Adipose tissue (tissue), 3 donors: ENCODE results near the gene DCLK2. TPM values are rescaled to one million over a fixed set of nuclear protein-coding genes. Genes with fewer than 3 reads are reported as not detected.

Experiments
- H3K27ac ChIP-seq: one replicate; pipeline ENCODE4 v1.5.1; 2013; ENCODE audit warnings: low read depth, low read length
- WGBS, 3 donors: extraction: QIAGEN DNeasy Blood & Tissue Kit; methylation state at CpG; one replicate each; pipeline ENCODE4 v1.1.7; 2013; 5-methylcytosine and 5-hydroxymethylcytosine counted together
- polyA plus RNA-seq, 3 donors: library from polyadenylated mRNA; stranded (reverse); fragments of 200-250 nt; gene quantifications; one replicate each; pipeline ENCODE4 v1.2.3, GENCODE V29; 2013
- donor health status: healthy with polysubstance abuse.
- donor health status: Bipolar disorder and iron deficiency.
- donor health status: healthy.

Gene DCLK2
- polyA plus RNA-seq, 3 donors, result 0.93 to 3.7 (median 2.3) TPM

DNA sequence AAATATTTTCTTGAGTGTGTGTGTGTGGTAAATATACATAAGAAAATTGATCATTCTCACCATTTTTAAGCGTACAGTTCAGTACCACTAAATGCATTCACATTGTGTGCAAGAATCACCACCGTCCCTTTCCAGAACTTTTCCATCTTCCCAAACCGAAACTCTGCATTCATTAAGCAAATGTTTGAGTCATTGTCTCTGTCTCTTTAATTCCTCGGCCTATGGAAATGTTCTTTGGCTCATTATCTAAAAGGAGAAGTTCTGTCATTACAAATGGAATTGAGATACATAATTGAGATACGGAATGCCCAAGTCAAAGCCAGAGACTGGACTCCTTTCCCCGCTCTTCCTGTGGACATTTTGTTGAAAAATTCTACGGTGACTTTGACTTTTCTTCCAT is 168.9 kb downstream of the DCLK2 start:
- 92 to 96% (median 94%) methylated on average over 7 of the region's 7 CpGs for WGBS, 3 donors
- no peak overlapping the region for H3K27ac ChIP-seq

DNA sequence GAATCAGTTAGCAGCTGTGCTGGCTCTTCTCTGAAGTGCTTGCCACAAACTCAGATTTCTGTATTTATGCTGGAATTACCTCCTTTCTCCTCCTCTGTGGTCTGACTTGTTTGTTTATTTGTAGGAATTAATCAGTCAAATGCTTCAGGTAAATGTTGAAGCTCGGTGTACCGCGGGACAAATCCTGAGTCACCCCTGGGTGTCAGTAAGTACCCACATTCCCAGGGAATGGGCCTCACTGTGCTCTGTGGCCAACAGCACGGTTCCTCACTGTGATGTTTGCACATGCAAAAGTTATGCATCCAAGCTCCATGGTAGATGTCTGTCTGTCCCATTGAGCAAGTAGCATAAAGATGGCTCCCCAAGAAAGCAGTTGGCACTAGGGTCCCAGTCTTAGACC is 169.9 kb downstream of the DCLK2 start:
- 76 to 92% (median 86%) methylated on average over 4 of the region's 4 CpGs for WGBS, 3 donors
- no peak overlapping the region for H3K27ac ChIP-seq

DNA sequence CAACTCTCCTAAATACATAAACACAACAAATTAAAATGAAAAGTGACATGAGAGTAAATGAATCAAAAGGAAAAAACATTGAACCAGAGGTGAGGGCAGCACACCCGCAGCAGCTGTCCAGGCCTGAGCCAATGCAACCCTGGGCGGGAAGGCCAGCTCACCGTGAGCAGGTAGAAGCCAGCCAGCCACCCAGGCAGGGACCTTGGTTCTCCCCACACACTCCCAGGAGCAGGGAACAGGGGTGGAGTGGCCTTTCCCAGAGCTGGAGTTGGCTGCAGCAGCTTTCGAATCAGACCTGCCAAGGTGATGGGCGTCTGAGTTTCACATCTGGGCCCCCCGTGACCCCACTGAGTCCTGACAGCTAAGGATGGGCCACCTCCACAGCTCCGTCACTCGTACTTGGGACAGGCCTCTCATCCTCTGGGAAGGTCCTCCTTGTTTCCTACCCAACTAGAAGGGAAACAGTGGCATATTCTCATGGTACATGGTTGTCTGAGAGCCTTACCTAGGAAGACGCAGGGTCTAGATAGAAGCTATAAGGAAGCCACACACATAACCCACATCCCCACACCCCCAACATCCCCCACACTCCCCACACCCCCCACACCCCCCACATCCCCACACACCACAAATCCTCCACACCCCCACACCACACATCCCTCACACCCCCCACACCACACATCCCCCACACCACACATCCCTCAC is 172.2 kb downstream of the DCLK2 start:
- H3K27ac ChIP-seq, result no peak overlapping the region
- 88 to 94% (median 93%) methylated on average over 9 of the region's 9 CpGs for WGBS, 3 donors

DNA sequence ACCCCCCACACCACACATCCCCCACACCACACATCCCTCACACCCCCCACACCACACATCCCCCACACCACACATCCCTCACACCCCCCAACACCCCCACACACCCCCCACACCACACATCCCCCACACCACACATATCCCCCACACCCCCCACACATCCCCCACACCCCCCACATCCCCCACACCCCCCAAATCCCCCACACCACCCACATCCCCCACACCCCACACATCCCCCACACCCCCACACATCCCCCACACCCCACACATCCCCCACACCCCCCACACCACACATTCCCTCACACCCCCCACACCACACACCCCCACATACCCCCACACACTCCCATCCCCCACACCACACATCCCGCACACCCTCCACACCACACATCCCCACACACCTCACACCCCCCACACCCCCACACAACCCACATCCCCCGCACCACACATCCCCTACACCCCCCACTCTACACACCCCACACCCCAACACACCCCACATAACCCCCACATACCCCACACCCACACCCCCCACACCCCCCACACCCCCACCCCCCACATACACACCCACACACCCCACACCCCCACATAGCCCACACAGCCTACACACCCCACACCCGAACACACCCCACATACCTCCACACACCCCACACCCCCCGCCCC is 172.9 kb downstream of the DCLK2 start:
- 70 to 96% (median 86%) methylated on average over 3 to 4 of the region's 4 CpGs for WGBS, 3 donors

DNA sequence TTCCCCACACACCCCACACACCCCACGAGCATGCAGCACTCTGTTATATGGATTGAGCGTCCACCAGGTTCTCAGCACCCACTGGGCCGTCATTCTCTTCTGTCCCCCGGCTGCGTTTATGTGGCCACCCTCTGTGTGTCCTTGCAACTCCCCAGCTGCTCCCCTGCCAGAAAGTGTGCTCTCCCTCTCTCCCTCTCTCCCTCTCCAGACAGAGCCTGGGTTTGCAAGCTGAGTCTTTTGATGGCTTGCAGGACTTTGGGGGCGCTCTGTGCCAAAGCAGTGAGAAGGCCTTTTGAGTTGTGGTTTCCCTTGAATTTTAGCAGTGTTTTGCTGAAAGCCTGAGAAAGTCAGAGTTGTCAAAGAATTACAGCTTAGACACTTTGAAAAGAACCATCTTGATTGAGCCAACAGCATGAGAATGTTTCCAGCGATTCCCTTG is 173.5 kb downstream of the DCLK2 start:
- no peak overlapping the region for H3K27ac ChIP-seq
- WGBS, 3 donors, result 68 to 85% (median 84%) methylated on average over 7 of the region's 7 CpGs

More for the DNA sequence above, 172.9 kb downstream of the DCLK2 start:
- no peak overlapping the region for H3K27ac ChIP-seq

DNA sequence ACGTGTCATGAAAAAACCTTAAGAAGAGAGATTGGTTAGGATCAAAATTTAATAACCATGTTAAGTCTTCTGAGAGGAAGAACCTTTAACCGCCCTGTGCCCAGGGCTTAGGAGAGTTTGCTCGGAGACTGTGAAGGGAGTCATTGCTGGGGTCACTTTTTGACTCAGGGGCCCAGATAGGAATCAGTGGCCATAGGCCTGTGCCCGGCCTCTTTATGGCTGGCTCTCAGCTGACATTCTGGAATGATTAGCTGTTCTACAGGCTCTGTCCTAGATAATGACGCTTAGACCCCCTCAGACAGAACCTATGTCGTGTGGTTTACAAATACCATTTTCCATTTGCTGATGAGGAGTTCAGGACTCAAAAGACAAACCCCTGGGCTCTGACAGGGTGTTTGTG is 174.1 kb downstream of the DCLK2 start:
- 89 to 90% (median 90%) methylated on average over 6 of the region's 6 CpGs for WGBS, 3 donors
- H3K27ac ChIP-seq, result no peak overlapping the region

DNA sequence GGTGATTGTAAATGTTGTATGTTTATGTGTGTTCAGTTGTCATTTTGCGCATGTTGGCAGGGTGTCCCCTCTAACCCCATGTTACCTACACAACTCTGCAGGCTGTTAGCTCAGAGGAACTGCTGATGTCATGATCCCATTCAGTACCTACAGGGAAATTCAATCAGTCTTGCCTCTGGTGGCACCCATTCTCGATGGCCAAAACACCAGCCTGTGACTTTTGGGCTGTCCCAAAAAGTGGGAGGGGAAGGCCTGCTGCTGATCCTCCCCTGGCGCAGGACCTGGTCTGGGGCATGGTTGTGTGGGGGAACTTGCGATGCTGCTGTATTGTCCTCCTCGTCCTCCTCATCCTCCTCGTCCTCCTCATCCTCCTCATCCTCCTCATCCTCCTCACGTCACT is 174.5 kb downstream of the DCLK2 start:
- WGBS, 3 donors, result 87 to 96% (median 95%) methylated on average over 7 of the region's 7 CpGs
- H3K27ac ChIP-seq, result no peak overlapping the region

DNA sequence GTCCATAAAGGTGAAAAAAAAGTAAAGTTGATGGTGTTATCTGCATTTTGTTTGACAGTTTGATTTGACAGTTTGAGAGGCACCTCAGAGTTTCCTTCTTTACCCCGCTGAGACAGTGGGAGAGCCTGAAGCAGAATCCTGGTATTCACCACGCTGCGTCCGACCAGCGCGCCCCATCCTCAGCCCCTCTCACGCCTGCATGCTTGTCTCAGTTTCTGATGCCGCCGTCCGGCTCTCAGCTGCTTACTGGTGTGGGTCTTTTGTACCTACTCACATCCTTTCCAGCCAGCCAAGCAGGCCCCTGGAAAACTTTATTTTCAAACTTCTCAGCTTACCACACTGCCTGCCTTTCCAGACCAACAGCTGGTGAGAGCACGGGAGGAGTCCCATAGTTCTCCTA is 175.2 kb downstream of the DCLK2 start:
- H3K27ac ChIP-seq, result no peak overlapping the region
- 96 to 97% (median 96%) methylated on average over 11 of the region's 11 CpGs for WGBS, 3 donors

DNA sequence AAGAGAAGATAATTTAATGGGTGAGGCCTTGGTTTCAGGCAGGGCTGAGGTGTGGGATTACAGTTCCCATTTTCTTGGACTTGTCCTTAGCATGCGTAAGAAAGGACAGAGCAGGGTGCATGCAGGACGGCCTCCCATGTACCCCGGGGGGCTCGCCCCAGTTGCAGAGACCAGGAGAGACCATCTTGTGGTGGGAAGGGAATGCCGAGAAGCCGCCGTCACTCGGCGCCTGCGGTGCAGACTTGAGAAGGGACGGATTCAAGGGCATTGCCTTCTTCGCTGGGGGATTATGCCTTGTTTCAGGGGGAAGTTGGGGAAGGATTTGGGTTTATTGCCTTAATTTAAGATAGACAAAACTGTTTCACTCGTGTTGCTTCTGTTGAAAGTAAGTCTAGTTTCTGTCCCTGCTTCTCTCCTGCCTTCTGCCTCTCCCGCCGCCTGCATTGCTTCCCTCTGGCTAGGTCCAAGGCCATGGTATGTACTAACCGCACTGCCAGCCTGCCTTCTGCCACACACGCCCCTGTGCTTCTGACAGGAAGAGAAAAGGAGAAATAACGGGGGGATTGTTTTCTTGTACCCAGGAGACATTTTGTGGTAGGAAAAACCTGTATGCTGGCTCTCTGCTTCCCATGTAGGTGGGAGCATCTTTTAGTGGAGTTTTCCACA is 175.9 kb downstream of the DCLK2 start:
- WGBS, 3 donors, result 86 to 91% (median 86%) methylated on average over 18 of the region's 18 CpGs

DNA sequence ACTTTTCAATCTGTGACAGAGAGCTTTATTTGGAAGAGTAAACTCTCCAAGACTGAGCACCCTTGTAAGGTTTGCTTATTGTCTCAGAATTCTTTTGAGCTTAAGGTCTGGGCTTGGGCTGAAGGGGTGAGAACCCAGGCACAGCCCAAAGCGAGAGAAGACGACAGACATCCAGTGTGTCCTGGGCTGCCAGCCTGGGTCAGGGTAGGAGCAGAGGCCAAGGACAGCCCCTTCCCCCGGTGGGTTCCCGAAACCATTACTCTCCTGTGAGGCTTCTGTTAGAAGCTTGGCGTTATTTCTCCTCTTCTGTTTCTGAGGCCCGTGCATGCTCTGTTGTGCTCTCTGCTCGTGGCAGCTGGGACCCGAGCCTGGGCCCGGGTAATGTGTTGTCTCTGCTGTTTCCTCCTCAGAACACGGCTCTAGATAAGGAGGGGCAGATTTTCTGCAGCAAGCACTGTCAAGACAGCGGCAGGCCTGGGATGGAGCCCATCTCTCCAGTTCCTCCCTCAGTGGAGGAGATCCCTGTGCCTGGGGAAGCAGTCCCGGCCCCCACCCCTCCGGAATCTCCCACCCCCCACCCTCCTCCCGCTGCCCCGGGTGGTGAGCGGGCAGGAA is 177.5 kb downstream of the DCLK2 start:
- no peak overlapping the region for H3K27ac ChIP-seq
- 79 to 90% (median 80%) methylated on average over 11 to 16 of the region's 16 CpGs for WGBS, 3 donors

More for the DNA sequence above, 175.9 kb downstream of the DCLK2 start:
- no peak overlapping the region for H3K27ac ChIP-seq

DNA sequence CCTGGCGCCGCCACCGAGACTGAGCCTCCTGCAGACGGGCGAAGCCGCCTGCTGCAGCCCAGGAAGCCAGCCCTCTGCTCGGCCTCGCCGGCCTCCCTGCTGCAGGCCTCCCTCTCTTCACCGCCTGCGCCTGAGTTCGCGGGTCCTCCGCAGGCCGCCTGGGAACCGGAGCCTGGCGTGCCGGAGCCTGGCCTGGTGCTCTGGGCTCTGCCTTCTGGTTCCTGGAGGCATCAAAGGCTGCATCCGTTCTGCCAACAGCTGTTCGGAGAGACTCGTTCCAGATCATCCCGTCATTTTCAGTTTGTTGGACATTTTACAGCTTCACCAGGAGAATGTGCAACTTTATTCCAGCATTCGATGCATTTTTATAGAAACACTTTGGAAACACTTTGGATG is 178.0 kb downstream of the DCLK2 start:
- no peak overlapping the region for H3K27ac ChIP-seq
- whole genome bisulfite sequencing, 3 donors, result 94 to 95% (median 95%) methylated on average over 20 to 23 of the region's 23 CpGs

DNA sequence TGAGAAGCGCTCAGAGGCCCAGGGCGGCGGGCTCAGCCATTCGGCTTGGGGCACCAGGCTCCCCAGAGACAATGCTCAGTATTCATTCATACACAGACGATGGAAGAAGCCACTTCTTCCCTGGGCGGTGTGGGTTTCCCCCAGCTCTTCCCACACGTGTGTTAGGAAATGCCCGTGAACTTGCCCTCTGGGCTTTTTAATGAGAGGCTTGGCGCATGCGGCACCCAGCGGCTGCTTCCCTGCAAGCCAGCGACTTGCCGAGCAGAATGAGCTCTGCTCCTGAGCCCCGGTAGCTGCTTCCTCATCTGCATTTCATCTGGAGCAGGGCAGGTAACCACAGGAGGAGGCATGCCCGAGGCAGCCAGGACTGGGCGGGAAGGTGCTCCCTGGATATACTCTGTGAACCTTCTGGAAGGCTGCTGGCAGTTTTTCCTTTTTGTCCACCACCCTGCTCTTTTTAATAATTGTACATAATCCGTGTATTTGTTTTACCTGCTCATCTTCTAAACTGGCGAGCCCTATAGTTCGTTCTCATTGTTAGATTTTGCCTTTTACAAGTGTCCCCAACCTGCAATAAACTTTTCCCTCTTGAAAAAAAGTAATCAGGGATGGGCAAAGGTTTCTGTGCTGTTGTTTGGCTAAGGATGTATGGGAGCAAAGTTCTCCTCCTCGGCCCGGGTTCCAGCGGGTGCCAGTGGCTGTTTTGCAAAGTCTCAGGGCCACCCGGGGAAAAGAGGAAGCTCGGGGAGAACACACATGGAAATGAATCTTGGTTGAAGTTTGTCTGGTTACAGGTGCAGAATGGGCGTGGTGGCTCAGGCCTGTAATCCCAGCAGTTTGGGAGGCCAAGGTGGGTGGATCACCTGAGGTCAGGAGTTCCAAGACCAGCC is 178.8 kb downstream of the DCLK2 start:
- WGBS, 3 donors, result 83 to 84% (median 84%) methylated on average over 25 of the region's 25 CpGs
- H3K27ac ChIP-seq, result no peak overlapping the region

DNA sequence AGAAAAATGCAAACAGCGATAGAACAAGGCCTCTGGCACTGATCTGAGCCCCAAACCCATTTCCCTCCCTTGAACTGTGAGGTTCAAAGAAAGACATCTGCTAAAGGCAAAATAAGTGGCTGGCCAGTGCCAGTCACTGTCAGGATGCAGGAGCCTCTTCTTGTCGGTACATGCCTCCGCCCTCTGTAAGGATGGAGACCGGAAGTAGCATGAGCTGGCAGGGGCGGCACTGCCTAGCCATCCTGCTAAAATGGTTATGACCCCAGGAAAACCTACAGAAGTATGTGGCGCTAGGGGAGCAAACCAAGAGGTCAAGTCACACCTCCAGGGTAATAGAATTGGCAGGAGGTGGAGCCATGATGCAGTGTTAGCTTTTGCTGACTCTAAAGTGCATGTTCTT is 180.3 kb downstream of the DCLK2 start:
- no peak overlapping the region for H3K27ac ChIP-seq
- WGBS, 3 donors, result 90 to 93% (median 93%) methylated on average over 6 of the region's 6 CpGs

DNA sequence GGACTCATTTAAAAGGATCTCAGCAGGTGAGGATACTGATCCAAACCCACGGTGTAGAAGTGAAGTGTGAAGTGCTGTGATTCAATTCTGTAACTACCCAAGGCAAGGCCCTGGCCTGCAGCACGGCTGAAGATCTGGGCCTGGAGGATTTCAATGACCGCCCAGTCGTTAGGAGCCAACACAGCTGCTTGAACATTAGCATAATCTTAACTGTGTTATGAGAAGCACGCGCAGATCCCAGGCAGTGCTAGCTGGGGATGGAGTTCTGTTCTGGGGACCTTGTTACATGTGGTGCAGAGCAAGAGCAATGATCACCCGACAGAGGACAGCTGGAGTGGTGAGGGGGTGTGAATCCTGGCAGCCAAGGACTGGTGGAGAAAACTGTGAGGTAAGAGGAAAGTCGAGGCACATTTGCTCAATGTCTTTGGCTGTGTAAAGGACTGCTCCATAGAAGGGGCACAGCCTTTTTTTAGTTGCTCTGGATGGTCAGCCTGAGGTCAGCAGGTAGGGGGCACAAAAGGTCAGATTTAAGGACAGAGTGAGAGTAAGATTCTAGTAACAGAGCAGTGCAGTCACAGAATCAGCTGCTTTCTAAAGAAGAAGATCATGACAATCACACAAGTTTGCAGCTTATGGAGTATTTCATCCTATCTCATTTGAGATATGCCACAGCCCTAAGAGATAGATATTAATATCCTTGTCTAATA is 181.8 kb downstream of the DCLK2 start:
- WGBS, 3 donors, result 62 to 80% (median 79%) methylated on average over 8 of the region's 8 CpGs
- no peak overlapping the region for H3K27ac ChIP-seq

DNA sequence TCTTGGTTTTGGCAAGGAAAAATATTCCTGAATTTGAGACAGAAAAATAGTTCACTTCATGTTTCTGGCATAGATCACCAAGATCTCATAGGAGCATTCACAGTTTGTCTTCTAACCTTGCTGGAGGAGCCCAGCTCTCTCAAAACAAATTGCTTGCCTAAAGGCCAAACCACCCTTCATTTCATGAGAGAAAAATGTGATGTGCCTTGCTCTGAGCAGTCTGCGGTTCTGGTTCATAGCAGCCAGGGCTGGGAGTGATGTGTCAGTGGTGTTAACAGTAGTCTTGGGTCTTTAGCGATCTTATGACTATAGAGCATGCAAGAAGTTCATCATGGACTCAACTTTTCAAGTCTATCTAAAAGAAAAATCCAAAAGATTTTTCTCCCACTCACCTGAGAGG is 183.3 kb downstream of the DCLK2 start:
- WGBS, 3 donors, result 87 to 94% (median 88%) methylated on average over 2 of the region's 2 CpGs
- no peak overlapping the region for H3K27ac ChIP-seq

DNA sequence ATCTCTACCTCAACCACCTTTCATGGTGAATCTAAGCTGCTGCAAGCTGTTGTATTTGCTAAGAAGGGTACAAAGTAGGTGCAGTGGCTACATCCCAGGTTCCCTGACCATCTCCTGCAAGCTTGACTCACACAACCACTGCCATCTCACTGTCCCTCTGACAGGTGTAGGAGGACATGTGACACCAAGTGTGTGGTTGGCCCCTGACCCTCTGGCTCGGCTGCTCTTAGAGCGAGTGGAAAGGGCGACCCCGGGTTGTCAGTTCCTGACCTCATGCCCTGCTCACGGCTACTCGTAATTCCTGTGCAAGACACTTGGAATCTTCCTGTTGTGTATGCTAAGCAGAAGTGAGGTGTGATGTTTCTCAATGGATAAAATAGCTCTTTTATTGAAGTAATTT is 184.4 kb downstream of the DCLK2 start:
- WGBS, 3 donors, result 90 to 95% (median 91%) methylated on average over 6 of the region's 6 CpGs
- H3K27ac ChIP-seq, result no peak overlapping the region

DNA sequence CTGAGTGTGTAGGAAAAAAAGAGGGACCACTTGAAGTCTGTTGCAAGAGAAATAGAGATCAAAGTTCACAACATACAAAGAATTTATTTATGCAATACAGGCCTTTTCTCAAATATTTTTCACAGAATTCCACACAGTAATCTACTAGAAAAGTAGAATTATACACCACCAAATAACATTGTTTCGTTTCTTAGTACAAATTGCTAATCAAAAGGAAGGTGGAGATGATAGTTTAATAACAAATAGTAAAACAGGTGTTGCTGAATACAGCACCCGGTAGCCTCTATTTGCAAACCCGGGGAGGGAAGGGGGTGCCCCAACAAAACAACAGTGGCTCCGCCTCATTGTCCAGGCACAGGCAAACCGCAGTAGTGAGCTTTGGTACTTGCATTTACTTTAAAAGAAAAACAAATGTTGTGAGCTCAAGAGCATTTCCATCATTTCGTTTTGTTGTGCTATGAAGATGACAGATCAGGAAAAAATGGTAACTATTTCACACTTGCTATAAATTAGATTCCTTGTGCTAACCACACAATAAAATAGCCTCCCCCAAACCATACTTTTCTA is 186.4 kb downstream of the DCLK2 start:
- 78 to 93% (median 90%) methylated on average over 6 of the region's 6 CpGs for WGBS, 3 donors
- no peak overlapping the region for H3K27ac ChIP-seq
